Measurements from ENCODE around the gene PHF21A. TPM values are rescaled to one million over a fixed set of nuclear protein-coding genes. Genes with fewer than 3 reads are reported as not detected.
"Not testable (repeated sequence)": the region's sequence is repeated elsewhere in the genome, so short reads cannot be mapped to it uniquely, and the experiment has no call there.

The PHF21A gene
- total and polyA plus RNA-seq, 2 experiments from 2014 or later = 42.1 to 55.6 TPM

- no peak for TF ChIP-seq CTCF (IDR thresholded peaks at IDR 0.05; ENCODE audit: low read depth, low read length)
- no peak for DNase-seq (ENCODE audit: low read depth in 1 of 2, low spot score in 1 of 2)
- H3K27ac ChIP-seq = no peak overlapping the region
- H3K9me3 ChIP-seq (ENCODE audit: low read depth) = no peaks in the 10 kb centered on the region
- H3K4me1 ChIP-seq (ENCODE audit: low read depth) = peaks cover 4% of the 10 kb centered on the region
- no peak overlapping the region for H3K4me3 ChIP-seq
- no peaks in the 10 kb centered on the region for H3K36me3 ChIP-seq
- no peaks in the 10 kb centered on the region for H3K27me3 ChIP-seq
Measured at GRCh38 chr11:46020084-46020599, 101.1 kb downstream of the PHF21A start.

DNA sequence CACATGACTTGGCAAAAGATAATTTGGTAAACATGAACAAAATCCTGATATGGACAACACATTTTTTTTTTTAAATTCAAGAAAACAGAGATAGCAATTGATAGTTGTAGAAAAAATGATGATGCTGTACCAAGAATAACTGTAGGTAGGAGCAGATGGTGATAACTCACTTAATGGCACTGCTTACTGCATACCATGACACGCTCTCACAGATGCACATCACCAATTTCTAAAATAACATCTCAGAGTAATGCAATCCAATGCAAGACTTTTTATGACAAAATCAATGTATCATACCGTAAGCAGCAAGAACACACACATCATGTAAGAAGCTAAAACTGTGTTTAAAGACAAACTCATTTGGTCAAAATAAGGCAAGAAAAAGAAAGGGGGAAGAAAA is 102.6 kb downstream of the PHF21A start:
- H3K27me3 ChIP-seq = no peaks in the 10 kb centered on the region
- H3K36me3 ChIP-seq = no peaks in the 10 kb centered on the region
- H3K4me1 ChIP-seq (ENCODE audit: low read depth) = peaks cover 4% of the 10 kb centered on the region
- no peak for DNase-seq (ENCODE audit: low read depth in 1 of 2, low spot score in 1 of 2)
- H3K4me3 ChIP-seq = no peak overlapping the region
- no peak overlapping the region for H3K27ac ChIP-seq
- H3K9me3 ChIP-seq (ENCODE audit: low read depth) = no peaks in the 10 kb centered on the region
- TF ChIP-seq CTCF (IDR thresholded peaks at IDR 0.05; ENCODE audit: low read depth, low read length) = no peak

DNA sequence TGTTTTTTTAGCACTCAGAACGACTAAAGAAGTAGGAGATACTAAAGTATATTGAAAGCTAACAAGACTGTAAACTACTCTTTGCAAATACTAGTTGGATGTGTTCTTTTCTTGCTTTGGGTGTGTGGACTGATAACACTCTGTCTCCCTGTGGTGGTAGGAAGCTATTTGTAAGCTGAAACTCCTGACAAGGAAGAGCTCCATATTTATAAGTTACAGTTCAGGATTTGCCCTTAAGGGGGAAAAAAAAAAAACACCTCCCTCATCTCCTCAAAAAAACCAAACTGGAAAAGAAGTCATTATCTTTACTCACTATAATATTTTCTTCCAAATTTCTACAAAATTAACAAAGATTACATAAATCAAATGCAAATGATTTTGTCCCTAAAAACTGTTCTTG is 103.9 kb downstream of the PHF21A start:
- Histone ChIP-seq H3K4me1 (ENCODE audit: low read depth) (peaks cover 4% of the 10 kb centered on the region), H3K36me3 (no peaks in the 10 kb centered on the region)
- no peak for TF ChIP-seq CTCF (IDR thresholded peaks at IDR 0.05; ENCODE audit: low read depth, low read length)

GRCh38 chr11:46015941-46016340 is 105.3 kb downstream of the PHF21A start:
- no peak for DNase-seq (ENCODE audit: low read depth in 1 of 2, low spot score in 1 of 2)
- Histone ChIP-seq H3K4me1 (ENCODE audit: low read depth) (peaks cover 5% of the 10 kb centered on the region), H3K36me3 (no peaks in the 10 kb centered on the region), H3K27ac (no peak overlapping the region), H3K27me3 (no peaks in the 10 kb centered on the region), H3K9me3 (ENCODE audit: low read depth) (no peaks in the 10 kb centered on the region), H3K4me3 (no peak overlapping the region)
- TF ChIP-seq CTCF (IDR thresholded peaks at IDR 0.05; ENCODE audit: low read depth, low read length) = no peak

More for the DNA sequence above, 103.9 kb downstream of the PHF21A start:
- Histone ChIP-seq H3K9me3 (ENCODE audit: low read depth) (no peaks in the 10 kb centered on the region), H3K27ac (no peak overlapping the region), H3K27me3 (no peaks in the 10 kb centered on the region), H3K4me3 (no peak overlapping the region)
- DNase-seq (ENCODE audit: low read depth in 1 of 2, low spot score in 1 of 2) = no peak

GRCh38 chr11:46014168-46014567 is 107.1 kb downstream of the PHF21A start:
- not testable (repeated sequence) for H3K4me3 ChIP-seq; H3K27ac ChIP-seq; H3K27me3 ChIP-seq; H3K9me3 ChIP-seq (ENCODE audit: low read depth); H3K36me3 ChIP-seq; DNase-seq (ENCODE audit: low read depth in 1 of 2, low spot score in 1 of 2)
- H3K4me1 ChIP-seq (ENCODE audit: low read depth) = peaks cover 23% of the 10 kb centered on the region

DNA sequence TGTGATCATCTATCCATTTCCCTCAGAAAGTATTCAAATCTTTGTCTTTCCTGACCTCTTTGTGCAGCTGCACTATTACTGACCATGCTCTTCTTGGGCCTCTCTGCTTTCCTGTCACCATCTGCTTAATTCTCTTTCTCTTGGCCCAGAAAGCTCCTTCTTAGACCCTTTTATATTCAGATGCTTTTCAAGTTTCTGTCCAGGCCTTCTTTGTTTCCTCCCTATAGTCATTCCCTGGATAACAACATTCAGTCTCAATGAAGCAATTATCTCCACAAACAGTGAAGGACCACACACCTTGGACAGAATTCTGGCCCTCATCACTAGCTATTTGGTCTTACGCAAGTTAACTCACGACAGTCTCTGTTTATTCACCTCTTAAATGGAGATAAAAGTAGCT is 109.1 kb downstream of the PHF21A start:
- Histone ChIP-seq H3K4me1 (ENCODE audit: low read depth) (peaks cover 19% of the 10 kb centered on the region), H3K4me3 (no peak overlapping the region), H3K27me3 (no peaks in the 10 kb centered on the region), H3K36me3 (no peaks in the 10 kb centered on the region), H3K9me3 (ENCODE audit: low read depth) (no peaks in the 10 kb centered on the region), H3K27ac (no peak overlapping the region)
- DNase-seq (ENCODE audit: low read depth in 1 of 2, low spot score in 1 of 2) = no peak
- TF ChIP-seq CTCF (IDR thresholded peaks at IDR 0.05; ENCODE audit: low read depth, low read length) = no peak

Measured in cardiac muscle cell (in vitro differentiated cells and primary cell).